SU-DHL-6 (cell line): ENCODE measurements around the gene NEXMIF.

Experiments used
- H2AFZ ChIP-seq: fragments of 200-600 bp; sonication (generic); 2 replicates; pipeline ENCODE4 v1.6.1; 2014; ENCODE audit warnings: low read depth, mild to moderate bottlenecking, moderate library complexity, mixed read lengths, antibody characterized with exemption, low read length; ENCODE audit not compliant: severe bottlenecking
- H3F3A ChIP-seq: fragments of 200-600 bp; shearing (Covaris generic); 2 replicates; pipeline ENCODE4 v1.6.0; 2016; ENCODE audit warnings: antibody characterized with exemption, mild to moderate bottlenecking; ENCODE audit not compliant: insufficient read depth
- H3K27ac ChIP-seq: fragments of 200-600 bp; sonication (generic); 2 replicates; pipeline ENCODE4 v1.5.1; 2016; ENCODE audit warnings: low read depth, mild to moderate bottlenecking, low read length, moderate library complexity, mixed read lengths
- H3K27me3 ChIP-seq: fragments of 200-600 bp; sonication (generic), shearing (Covaris generic); 2 replicates; pipeline ENCODE4 v1.6.0; 2014; ENCODE audit warnings: mild to moderate bottlenecking, low read length
- H3K36me3 ChIP-seq: fragments of 200-600 bp; sonication (generic); 2 replicates; pipeline ENCODE4 v1.6.1; 2014; ENCODE audit warnings: mild to moderate bottlenecking, low read length, mixed read lengths
- H3K4me2 ChIP-seq: fragments of 300-600, 200-600 bp; shearing (Covaris generic), sonication (generic); 2 replicates; pipeline ENCODE4 v1.6.0; 2014; ENCODE audit warnings: low read length, low read depth, mild to moderate bottlenecking; ENCODE audit not compliant: poor library complexity, severe bottlenecking
- H3K4me3 ChIP-seq: fragments of 200-600 bp; sonication (generic); 2 replicates; pipeline ENCODE4 v1.5.1; 2014; ENCODE audit warnings: antibody characterized with exemption, low read length, mild to moderate bottlenecking, mixed read lengths; ENCODE audit not compliant: insufficient read depth, poor library complexity, severe bottlenecking
- H3K79me2 ChIP-seq: fragments of 200-600 bp; sonication (generic); 2 replicates; pipeline ENCODE4 v1.6.1; 2014; ENCODE audit warnings: mild to moderate bottlenecking, low read length, moderate library complexity; ENCODE audit not compliant: insufficient read depth
- H3K9ac ChIP-seq: fragments of 200-600 bp; sonication (generic); 2 replicates; pipeline ENCODE4 v1.7.0; 2014; ENCODE audit warnings: mild to moderate bottlenecking, low read length
- H3K9me2 ChIP-seq: fragments of 200-600 bp; sonication (generic); replicated peaks from 2 replicates; pipeline ENCODE4 v1.6.1; 2014; ENCODE audit warnings: low read length; ENCODE audit not compliant: insufficient read depth
- H3K9me3 ChIP-seq: fragments of 200-600 bp; sonication (generic); 2 replicates; pipeline ENCODE4 v1.6.1; 2014; ENCODE audit warnings: low read length, mixed read lengths; ENCODE audit not compliant: insufficient read depth
- H4K20me1 ChIP-seq: fragments of 200-600 bp; sonication (generic); 2 replicates; pipeline ENCODE4 v1.6.1; 2014; ENCODE audit warnings: low read depth, mild to moderate bottlenecking, antibody characterized with exemption, low read length, moderate library complexity, mixed read lengths
- EZH2phosphoT487 ChIP-seq: fragments of 200-600 bp; sonication (generic), shearing (Covaris generic); conservative IDR thresholded peaks from 2 replicates; pipeline ENCODE4 v1.6.1; 2018; ENCODE audit warnings: mild to moderate bottlenecking, antibody characterized with exemption, low read length, moderate library complexity, mixed read lengths
- TF ChIP-seq, protein P1 (sequence below): fragments of 200-600 bp; sonication (generic); IDR thresholded peaks from one replicate; pipeline ENCODE4 v1.5.1; 2017; ENCODE audit warnings: antibody characterized with exemption, mild to moderate bottlenecking, low read length, moderate library complexity; ENCODE audit not compliant: insufficient read depth, poor library complexity, severe bottlenecking

NEXMIF gene

DNA sequence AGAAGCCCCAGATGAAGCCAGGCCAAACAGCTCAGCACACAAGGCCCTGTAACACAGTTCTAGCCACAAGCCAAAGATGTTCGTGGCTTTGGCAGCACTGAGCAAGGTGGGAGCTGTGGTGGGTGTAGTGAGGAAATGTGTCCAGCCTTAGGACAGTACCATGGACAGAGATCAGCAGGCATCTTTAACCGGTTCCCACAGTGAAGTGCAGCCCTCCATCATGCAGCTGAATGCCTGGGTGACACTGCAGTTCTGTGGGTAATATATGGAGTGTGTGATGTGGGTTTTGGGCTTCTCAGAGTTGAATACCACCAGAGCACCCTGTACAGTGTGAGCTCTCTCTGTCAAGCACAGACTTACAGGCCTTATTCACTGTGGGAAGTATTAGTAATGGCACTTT, 6.0 kb upstream of the NEXMIF start:
- H3F3A ChIP-seq: no peaks in the 10 kb centered on the region
- H4K20me1 ChIP-seq: no peaks in the 10 kb centered on the region
- no peaks in the 10 kb centered on the region for H3K79me2 ChIP-seq
- no peak overlapping the region for H3K9ac ChIP-seq
- no peaks in the 10 kb centered on the region for H3K9me2 ChIP-seq
- H3K4me3 ChIP-seq: no peak overlapping the region
- H3K27me3 ChIP-seq: no peaks in the 10 kb centered on the region
- H2AFZ ChIP-seq: no peak overlapping the region
- no peak overlapping the region for H3K27ac ChIP-seq
- no peak overlapping the region for H3K4me2 ChIP-seq
- H3K36me3 ChIP-seq: no peaks in the 10 kb centered on the region
- H3K9me3 ChIP-seq: no peaks in the 10 kb centered on the region
- TF ChIP-seq, protein P1, sequence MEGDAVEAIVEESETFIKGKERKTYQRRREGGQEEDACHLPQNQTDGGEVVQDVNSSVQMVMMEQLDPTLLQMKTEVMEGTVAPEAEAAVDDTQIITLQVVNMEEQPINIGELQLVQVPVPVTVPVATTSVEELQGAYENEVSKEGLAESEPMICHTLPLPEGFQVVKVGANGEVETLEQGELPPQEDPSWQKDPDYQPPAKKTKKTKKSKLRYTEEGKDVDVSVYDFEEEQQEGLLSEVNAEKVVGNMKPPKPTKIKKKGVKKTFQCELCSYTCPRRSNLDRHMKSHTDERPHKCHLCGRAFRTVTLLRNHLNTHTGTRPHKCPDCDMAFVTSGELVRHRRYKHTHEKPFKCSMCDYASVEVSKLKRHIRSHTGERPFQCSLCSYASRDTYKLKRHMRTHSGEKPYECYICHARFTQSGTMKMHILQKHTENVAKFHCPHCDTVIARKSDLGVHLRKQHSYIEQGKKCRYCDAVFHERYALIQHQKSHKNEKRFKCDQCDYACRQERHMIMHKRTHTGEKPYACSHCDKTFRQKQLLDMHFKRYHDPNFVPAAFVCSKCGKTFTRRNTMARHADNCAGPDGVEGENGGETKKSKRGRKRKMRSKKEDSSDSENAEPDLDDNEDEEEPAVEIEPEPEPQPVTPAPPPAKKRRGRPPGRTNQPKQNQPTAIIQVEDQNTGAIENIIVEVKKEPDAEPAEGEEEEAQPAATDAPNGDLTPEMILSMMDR: no peak
- TF ChIP-seq EZH2phosphoT487: no peak

DNA sequence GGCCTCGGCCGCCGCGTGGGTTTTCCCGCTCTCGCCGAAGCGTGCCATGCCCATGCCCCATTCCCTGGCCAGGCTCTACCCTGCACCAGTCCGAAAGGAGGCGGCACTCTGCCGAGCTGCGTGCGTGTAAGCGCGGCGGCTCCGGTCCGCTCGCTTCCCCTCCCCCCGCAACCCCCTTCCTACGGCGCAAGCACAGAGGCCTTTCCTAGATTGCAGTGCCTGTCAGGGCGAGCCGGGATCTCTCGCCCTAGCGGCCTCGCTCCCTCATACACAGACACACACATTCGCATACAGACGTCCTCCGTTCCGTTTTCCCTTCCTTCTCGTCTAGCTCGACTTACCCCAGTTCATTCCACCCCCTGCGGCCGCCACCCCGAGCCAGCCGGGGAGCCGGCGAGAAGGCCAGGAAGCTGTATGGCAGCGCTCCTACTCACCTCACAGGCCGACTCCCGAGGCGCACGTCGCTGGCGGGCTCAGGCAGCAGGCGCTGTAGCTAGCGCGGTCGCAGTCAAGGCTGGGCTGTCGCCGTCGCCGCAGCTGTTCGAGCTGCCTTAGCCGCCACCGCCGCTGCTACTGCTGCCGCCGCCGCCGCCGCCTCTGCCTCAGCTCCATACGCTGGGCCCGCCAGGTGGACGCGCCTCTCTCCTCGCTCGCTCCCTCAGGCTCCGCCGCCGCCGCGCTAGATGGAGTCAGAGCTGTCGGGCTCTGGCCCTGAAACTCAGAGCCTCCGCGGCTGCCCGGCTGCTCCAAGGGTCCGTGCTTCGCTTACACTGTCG, 615 bp downstream of the NEXMIF start:
- H3K79me2 ChIP-seq: no peaks in the 10 kb centered on the region
- no peaks in the 10 kb centered on the region for H3K36me3 ChIP-seq
- H3K9me3 ChIP-seq: no peaks in the 10 kb centered on the region
- H4K20me1 ChIP-seq: no peaks in the 10 kb centered on the region
- TF ChIP-seq, protein P1: no peak
- no peak for TF ChIP-seq EZH2phosphoT487
- H3K4me2 ChIP-seq: no peak overlapping the region
- H3K27me3 ChIP-seq: no peaks in the 10 kb centered on the region
- H3K9me2 ChIP-seq: no peaks in the 10 kb centered on the region
- no peak overlapping the region for H3K27ac ChIP-seq
- H3K4me3 ChIP-seq: no peak overlapping the region
- no peaks in the 10 kb centered on the region for H3F3A ChIP-seq
- no peak overlapping the region for H3K9ac ChIP-seq
- no peak overlapping the region for H2AFZ ChIP-seq

GRCh38 chrX:74923942-74924448, 1.3 kb downstream of the NEXMIF start:
- Histone ChIP-seq H3K27me3 (no peaks in the 10 kb centered on the region), H3K9me2 (no peaks in the 10 kb centered on the region), H3K27ac (no peak overlapping the region), H4K20me1 (no peaks in the 10 kb centered on the region), H3K9ac (no peak overlapping the region), H3K36me3 (no peaks in the 10 kb centered on the region), H3F3A (no peaks in the 10 kb centered on the region), H3K9me3 (no peaks in the 10 kb centered on the region), H3K79me2 (no peaks in the 10 kb centered on the region), H3K4me2 (no peak overlapping the region), H2AFZ (no peak overlapping the region), H3K4me3 (no peak overlapping the region)
- no peak for TF ChIP-seq EZH2phosphoT487
- TF ChIP-seq, protein P1: no peak
